ENCODE results near the gene EXOSC9.

- TF ChIP-seq CTCF (IDR thresholded peaks at IDR 0.05 in 2 of 3, conservative IDR thresholded peaks at IDR 0.05 in 1 of 3; ENCODE audit: control insufficient read depth in 2 of 3, extremely low read depth in 1 of 3, insufficient read depth in 1 of 3, low read depth in 3 of 3, low read length in 3 of 3) (no peak), FOS (IDR thresholded peaks at IDR 0.05; ENCODE audit: borderline replicate concordance, extremely low read depth, insufficient read length) (no peak), LARP7 (IDR thresholded peaks at IDR 0.05) (no peak), POLR2AphosphoS5 (IDR thresholded peaks at IDR 0.05; ENCODE audit: low read length) (no peak), POLR2A (IDR thresholded peaks at IDR 0.05; ENCODE audit: low read depth, low read length) (no peak), MTA3 (IDR thresholded peaks at IDR 0.05; ENCODE audit: borderline replicate concordance, low read length) (no peak)
These were observed 10.1 kb upstream of the EXOSC9 start for GRCh38 chr4:121790976-121791375.

Data from GM12878 (cell line).